Erythroblast (primary cell): Measurements from ENCODE around the gene ATRIP.

Source experiments
- GATA1 ChIP-seq: IDR thresholded peaks from 2 replicates; pipeline ENCODE4 v1.6.1; 2011; ENCODE audit warnings: low read depth, mild to moderate bottlenecking, control low read depth, low read length, moderate library complexity
- POLR2A ChIP-seq: IDR thresholded peaks from 2 replicates; pipeline ENCODE4 v1.6.1; 2011; ENCODE audit warnings: mild to moderate bottlenecking, low read length

DNA sequence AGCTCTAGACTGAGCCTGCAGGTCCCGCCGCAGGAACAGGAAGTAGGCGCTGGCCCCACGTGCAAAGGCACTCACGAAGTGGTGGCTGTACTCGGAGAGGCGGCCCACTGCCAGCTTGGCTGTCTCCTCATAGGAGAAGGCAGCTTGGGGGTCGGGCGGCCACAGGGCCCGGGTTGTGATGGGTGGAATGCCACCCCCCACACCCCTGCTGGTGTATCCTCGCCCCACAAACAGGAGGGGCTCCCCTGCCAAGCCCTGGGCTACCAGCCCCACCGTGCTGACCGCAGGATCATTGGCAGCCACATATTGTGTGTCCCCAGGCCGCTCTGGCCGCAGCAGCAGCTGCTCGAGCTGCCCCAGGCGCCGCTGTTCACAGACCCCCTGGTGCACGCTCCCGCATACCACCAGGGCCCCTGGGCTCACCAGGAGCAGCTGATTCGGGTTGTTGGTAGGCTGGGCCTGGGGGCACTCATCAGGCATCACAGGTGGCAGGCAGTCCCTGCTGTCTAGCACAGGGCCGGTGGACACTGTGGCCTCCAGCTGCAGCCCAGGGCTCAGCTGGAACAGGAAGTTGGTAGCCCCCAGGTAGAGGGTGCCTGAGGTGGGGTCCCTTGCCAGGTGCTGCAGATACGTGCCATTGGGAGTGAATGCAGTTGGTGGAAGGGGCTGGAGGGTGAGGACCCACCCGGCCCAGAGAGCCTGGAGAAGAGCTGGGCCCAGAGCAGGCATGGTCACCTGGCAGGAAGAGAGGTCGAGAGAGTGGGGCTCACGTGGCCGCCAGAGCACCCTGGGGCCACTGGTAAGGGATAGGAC lies 22.4 kb upstream of the ATRIP start:
- TF ChIP-seq POLR2A (no peak), GATA1 (no peak)
